GM19099 (cell line): ENCODE results near the gene SGCD.

Experiments used
- POLR2A ChIP-seq: IDR thresholded peaks from 3 replicates; pipeline ENCODE4 v1.6.1; 2011; ENCODE audit warnings: low read depth; ENCODE audit not compliant: insufficient read length; ENCODE audit errors: extremely low read depth

The SGCD gene

GRCh38 chr5:156405988-156406387, 79.0 kb downstream of the SGCD start:
- TF ChIP-seq POLR2A = no peak

GRCh38 chr5:156407251-156407650, 80.3 kb downstream of the SGCD start:
- no peak for TF ChIP-seq POLR2A

- TF ChIP-seq POLR2A = no peak
Observed at GRCh38 chr5:156409834-156410233, 82.9 kb downstream of the SGCD start.

GRCh38 chr5:156411185-156411613, 84.2 kb downstream of the SGCD start:
- no peak for TF ChIP-seq POLR2A

GRCh38 chr5:156411957-156412356, 85.0 kb downstream of the SGCD start:
- TF ChIP-seq POLR2A = no peak

GRCh38 chr5:156414391-156414790, 87.4 kb downstream of the SGCD start:
- TF ChIP-seq POLR2A = no peak

- no peak for TF ChIP-seq POLR2A
Observed at GRCh38 chr5:156419661-156420060, 92.7 kb downstream of the SGCD start.

- TF ChIP-seq POLR2A = no peak
Observed at GRCh38 chr5:156420665-156421064, 93.7 kb downstream of the SGCD start.

GRCh38 chr5:156421798-156422197, 94.8 kb downstream of the SGCD start:
- TF ChIP-seq POLR2A = no peak

- no peak for TF ChIP-seq POLR2A
Observed at GRCh38 chr5:156423597-156423996, 96.6 kb downstream of the SGCD start.

GRCh38 chr5:156427315-156427714, 100.4 kb downstream of the SGCD start:
- no peak for TF ChIP-seq POLR2A

GRCh38 chr5:156431956-156432829, 105.2 kb downstream of the SGCD start:
- no peak for TF ChIP-seq POLR2A

- TF ChIP-seq POLR2A = no peak
Observed at GRCh38 chr5:156432830-156433105, 105.8 kb downstream of the SGCD start.

- no peak for TF ChIP-seq POLR2A
Observed at GRCh38 chr5:156434471-156434870, 107.5 kb downstream of the SGCD start.

- TF ChIP-seq POLR2A = no peak
Observed at GRCh38 chr5:156435101-156435500, 108.1 kb downstream of the SGCD start.

GRCh38 chr5:156438076-156438475, 111.1 kb downstream of the SGCD start:
- no peak for TF ChIP-seq POLR2A
